CD4-positive, alpha-beta T cell (primary cell): ENCODE results near the gene TMEM89. TPM values are rescaled to one million over a fixed set of nuclear protein-coding genes. Genes with fewer than 3 reads are reported as not detected.

Experiments used
- ATAC-seq: fragments of 200-7000 bp; cut with Tn5 transposase; one replicate; pipeline ENCODE4 v1.10.0; 2022; ENCODE audit warnings: mild to moderate bottlenecking; ENCODE audit not compliant: poor library complexity
- CTCF ChIA-PET: fragments of 350-600 bp; sonication (Branson Sonifier 250); formaldehyde crosslinking; loops from one replicate; lab custom pipeline; 2021; ENCODE audit warnings: antibody characterized with exemption, inconsistent platforms; lab: Charles Lee
- POLR2A ChIA-PET: fragments of 350-600 bp; sonication (Branson Sonifier 250); formaldehyde crosslinking; loops from one replicate; lab custom pipeline; 2021; ENCODE audit warnings: antibody characterized with exemption, inconsistent platforms; lab: Charles Lee
- DNase-seq, 14 experiments: peaks; one replicate each; pipeline ENCODE4 v3.0.0-alpha.2; 2013 to 2020; ENCODE audit warnings: mixed read lengths in 2 of 14
- H3K27ac ChIP-seq, 2 donors: one replicate each; pipeline versions ENCODE4 v1.5.1 to v1.7.0; 2013; ENCODE audit warnings: low read length in 2 of 2, low read depth in 1 of 2, mild to moderate bottlenecking in 1 of 2
- H3K27me3 ChIP-seq, 2 experiments: 1 replicate in 1 of 2; 2 replicates in 1 of 2; pipeline versions ENCODE4 v1.6.1 to v1.7.0; 2013; ENCODE audit warnings: low read length in 2 of 2, control low read depth in 1 of 2, mild to moderate bottlenecking in 1 of 2, moderate library complexity in 1 of 2; ENCODE audit not compliant: insufficient read depth in 2 of 2, control insufficient read depth in 1 of 2
- H3K36me3 ChIP-seq: one replicate; pipeline ENCODE4 v1.6.1; 2013; ENCODE audit warnings: low read length, control low read depth; ENCODE audit not compliant: insufficient read depth
- H3K4me1 ChIP-seq: one replicate; pipeline ENCODE4 v1.6.1; 2013; ENCODE audit warnings: low read length, control low read depth; ENCODE audit not compliant: insufficient read depth
- H3K4me3 ChIP-seq: one replicate; pipeline ENCODE4 v1.5.1; 2013; ENCODE audit warnings: mild to moderate bottlenecking, low read length, moderate library complexity
- H3K9me3 ChIP-seq, 2 experiments: 1 replicate in 1 of 2; 2 replicates in 1 of 2; pipeline versions ENCODE4 v1.6.1 to v1.7.0; 2013; ENCODE audit warnings: low read length in 2 of 2, mild to moderate bottlenecking in 2 of 2, control low read depth in 1 of 2, moderate library complexity in 1 of 2; ENCODE audit not compliant: control insufficient read depth in 1 of 2, insufficient read depth in 1 of 2
- H3K27ac Mint-ChIP-seq: one replicate; pipeline ENCODE4 v1.8.0; 2020; ENCODE audit warnings: mixed read lengths
- H3K27me3 Mint-ChIP-seq: one replicate; pipeline ENCODE4 v1.8.0; 2021; ENCODE audit warnings: mixed read lengths
- H3K36me3 Mint-ChIP-seq: one replicate; pipeline ENCODE4 v1.8.0; 2021; ENCODE audit warnings: low read depth, mixed read lengths
- H3K4me1 Mint-ChIP-seq: one replicate; pipeline ENCODE4 v1.8.0; 2021; ENCODE audit warnings: low read depth, mixed read lengths
- H3K4me3 Mint-ChIP-seq: one replicate; pipeline ENCODE4 v1.8.0; 2020; ENCODE audit warnings: mild to moderate bottlenecking, mixed read lengths
- H3K9me3 Mint-ChIP-seq: one replicate; pipeline ENCODE4 v1.8.0; 2020; ENCODE audit warnings: mixed read lengths
- intact Hi-C, 2 experiments: fragments of 100-400 bp; cut with DNase I in 1 of 2; cut with micrococcal nuclease in 1 of 2; formaldehyde crosslinking; loops; one replicate each; pipeline versions ENCODE4 v1.15.1 to v1.9.0; 2023 to 2025; cut with DNase I, micrococcal nuclease
- total RNA-seq, 174 experiments: library from RNA in 2 of 174; stranded (reverse) in 2 of 174; gene quantifications; one replicate each; pipeline ENCODE4 v1.2.3 and lab custom pipeline; 2021 to 2026
- TF ChIP-seq, protein P1 (sequence below): fragments of 200-600 bp; IDR thresholded peaks from one replicate; pipeline ENCODE4 v1.8.0; 2022; ENCODE audit warnings: antibody characterized with exemption, mild to moderate bottlenecking

TMEM89 gene
- total RNA-seq, 2 experiments from 2014 or later, result not detected

DNA sequence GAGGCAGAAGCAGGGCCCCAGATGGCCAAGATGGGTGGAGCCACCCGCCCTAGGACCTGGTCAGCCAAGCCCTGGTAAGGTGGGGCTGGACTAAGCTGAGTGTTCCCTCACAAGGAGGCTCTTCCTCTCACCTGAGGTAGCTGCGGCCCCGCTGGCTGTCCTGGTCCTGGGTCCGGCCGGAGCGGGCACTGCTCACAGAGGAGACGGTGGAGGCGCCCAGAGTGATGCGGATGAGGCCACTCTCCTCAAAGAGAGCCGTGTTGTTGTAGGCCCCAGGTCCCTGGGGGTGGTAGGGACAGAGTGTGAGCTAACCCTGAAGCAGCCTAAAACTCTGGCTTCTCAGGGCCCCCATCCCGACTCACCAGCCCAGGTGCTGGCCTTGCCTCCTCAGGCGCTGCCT lies 21.0 kb upstream of the TMEM89 start:
- Mint-ChIP-seq H3K4me3 (no peak overlapping the region), H3K36me3 (no peaks in the 10 kb centered on the region), H3K4me1 (no peaks in the 10 kb centered on the region), H3K9me3 (no peaks in the 10 kb centered on the region), H3K27ac (no peak overlapping the region), H3K27me3 (no peaks in the 10 kb centered on the region)
- ChIA-PET CTCF (no interaction called here), POLR2A (no interaction called here)
- ATAC-seq (no peak), DNase-seq (no peak)
- Histone ChIP-seq H3K4me3 (no peak overlapping the region), H3K9me3 (no peaks in the 10 kb centered on the region), H3K27ac (no peak overlapping the region), H3K4me1 (no peaks in the 10 kb centered on the region), H3K36me3 (no peaks in the 10 kb centered on the region), H3K27me3 (no peaks in the 10 kb centered on the region)
- TF ChIP-seq, protein P1, sequence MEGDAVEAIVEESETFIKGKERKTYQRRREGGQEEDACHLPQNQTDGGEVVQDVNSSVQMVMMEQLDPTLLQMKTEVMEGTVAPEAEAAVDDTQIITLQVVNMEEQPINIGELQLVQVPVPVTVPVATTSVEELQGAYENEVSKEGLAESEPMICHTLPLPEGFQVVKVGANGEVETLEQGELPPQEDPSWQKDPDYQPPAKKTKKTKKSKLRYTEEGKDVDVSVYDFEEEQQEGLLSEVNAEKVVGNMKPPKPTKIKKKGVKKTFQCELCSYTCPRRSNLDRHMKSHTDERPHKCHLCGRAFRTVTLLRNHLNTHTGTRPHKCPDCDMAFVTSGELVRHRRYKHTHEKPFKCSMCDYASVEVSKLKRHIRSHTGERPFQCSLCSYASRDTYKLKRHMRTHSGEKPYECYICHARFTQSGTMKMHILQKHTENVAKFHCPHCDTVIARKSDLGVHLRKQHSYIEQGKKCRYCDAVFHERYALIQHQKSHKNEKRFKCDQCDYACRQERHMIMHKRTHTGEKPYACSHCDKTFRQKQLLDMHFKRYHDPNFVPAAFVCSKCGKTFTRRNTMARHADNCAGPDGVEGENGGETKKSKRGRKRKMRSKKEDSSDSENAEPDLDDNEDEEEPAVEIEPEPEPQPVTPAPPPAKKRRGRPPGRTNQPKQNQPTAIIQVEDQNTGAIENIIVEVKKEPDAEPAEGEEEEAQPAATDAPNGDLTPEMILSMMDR, result no peak
- intact Hi-C loops, result no loop called here

- H3K27ac ChIP-seq, result no peak overlapping the region
- H3K4me3 Mint-ChIP-seq, result no peak overlapping the region
- intact Hi-C loops, result no loop called here
- no peak overlapping the region for H3K27ac Mint-ChIP-seq
- peaks cover 6% of the 10 kb centered on the region for H3K4me1 Mint-ChIP-seq
- H3K27me3 ChIP-seq, result no peaks in the 10 kb centered on the region
- ChIA-PET CTCF (no interaction called here), POLR2A (interaction anchor here (0.5 kb wide), 1 partner anchor 1355 kb away, joined by 3 read pairs; no protein-coding TSS in a partner anchor)
- ATAC-seq, result no peak
- TF ChIP-seq, protein P1, result no peak
- no peaks in the 10 kb centered on the region for H3K36me3 ChIP-seq
- no peaks in the 10 kb centered on the region for H3K27me3 Mint-ChIP-seq
- H3K4me3 ChIP-seq, result no peak overlapping the region
- H3K36me3 Mint-ChIP-seq, result no peaks in the 10 kb centered on the region
- no peaks in the 10 kb centered on the region for H3K9me3 Mint-ChIP-seq
- no peak for DNase-seq
- no peaks in the 10 kb centered on the region for H3K9me3 ChIP-seq
- H3K4me1 ChIP-seq, result peaks cover 2% of the 10 kb centered on the region
Observed at GRCh38 chr3:48641396-48641795, 19.8 kb upstream of the TMEM89 start.

DNA sequence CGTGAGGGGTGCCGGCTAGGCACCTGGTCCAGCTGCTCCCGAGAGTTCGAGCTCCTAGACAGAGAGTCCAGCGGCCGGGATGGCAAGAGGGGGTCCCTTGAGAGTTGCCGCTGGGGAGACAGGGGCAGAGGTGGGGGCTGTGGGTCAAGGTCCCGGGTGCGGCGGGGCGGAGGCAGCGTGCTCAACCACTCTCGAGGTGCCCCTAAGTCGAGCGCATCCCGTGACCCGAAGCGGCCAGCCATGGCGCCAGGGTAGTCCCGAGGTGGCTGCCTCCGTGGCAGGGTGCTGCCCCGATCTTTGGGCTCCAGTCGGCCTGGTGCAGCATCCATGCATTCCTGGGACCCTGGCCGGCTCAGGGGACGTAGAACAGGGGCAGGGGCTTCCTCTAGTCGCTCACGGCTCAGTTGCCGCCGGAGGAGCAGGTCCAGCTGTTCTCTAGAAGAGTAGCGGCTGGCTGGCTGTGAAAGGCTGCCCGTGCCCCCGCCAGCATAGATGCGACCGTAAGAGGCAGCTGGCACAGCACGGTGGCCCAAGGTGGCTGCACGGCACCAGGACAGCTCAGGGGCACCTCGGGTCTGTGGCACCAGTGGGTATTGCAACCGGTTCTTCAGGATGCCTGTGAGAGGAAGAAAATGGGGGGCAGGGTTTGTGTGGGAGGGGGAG lies 18.5 kb upstream of the TMEM89 start:
- no peak overlapping the region for H3K4me3 Mint-ChIP-seq
- Histone ChIP-seq H3K4me1 (peaks cover 13% of the 10 kb centered on the region), H3K27ac (no peak overlapping the region), H3K4me3 (no peak overlapping the region), H3K9me3 (no peaks in the 10 kb centered on the region), H3K36me3 (no peaks in the 10 kb centered on the region), H3K27me3 (no peaks in the 10 kb centered on the region)
- H3K27me3 Mint-ChIP-seq, result no peaks in the 10 kb centered on the region
- no peak overlapping the region for H3K27ac Mint-ChIP-seq
- no peaks in the 10 kb centered on the region for H3K36me3 Mint-ChIP-seq
- H3K4me1 Mint-ChIP-seq, result peaks cover 12% of the 10 kb centered on the region
- intact Hi-C loops, result no loop called here
- CTCF ChIA-PET, result interaction anchor here (1.7 kb wide), 1 partner anchor 46 kb away, joined by 3 read pairs; the partner anchor contains the start of gene NCKIPSD
- POLR2A ChIA-PET, result no interaction called here
- no peaks in the 10 kb centered on the region for H3K9me3 Mint-ChIP-seq
- TF ChIP-seq, protein P1, result no peak
- DNase-seq (no peak), ATAC-seq (no peak)
